ENCODE data around the gene ARHGAP35. TPM values are rescaled to one million over a fixed set of nuclear protein-coding genes. Genes with fewer than 3 reads are reported as not detected.

The ARHGAP35 gene
- total and polyA plus RNA-seq, 2 donors (not counting 3 experiments of a cell fraction or from before 2014, with no cell fraction given): 25.7 to 51.3 TPM

DNA sequence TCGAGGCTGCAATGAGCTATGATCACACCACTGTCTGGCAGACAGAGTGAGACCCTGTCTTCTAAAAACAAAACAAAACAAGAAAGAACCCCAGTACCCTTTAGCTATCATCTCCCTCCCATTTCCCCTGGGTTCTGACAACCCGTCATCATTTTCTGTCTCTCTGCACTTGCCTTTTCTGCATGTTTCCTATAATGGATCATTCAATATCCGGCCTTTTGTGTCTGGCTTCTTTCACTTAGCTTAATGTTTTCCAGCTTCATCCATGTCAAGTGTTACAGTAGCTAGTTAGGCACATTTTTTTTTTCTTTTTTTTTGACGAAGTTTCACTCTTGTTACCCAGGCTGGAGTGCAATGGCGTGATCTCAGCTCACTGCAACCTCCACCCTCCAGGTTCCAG lies 26.7 kb upstream of the ARHGAP35 start:
- peaks cover 3% of the 10 kb centered on the region for H3K4me1 ChIP-seq (ENCODE audit: control insufficient read depth, extremely low read depth, insufficient read depth, low read length)
- H4K20me1 ChIP-seq (replicated peaks; ENCODE audit: control insufficient read depth, extremely low read depth, insufficient read depth, low read length): no peaks in the 10 kb centered on the region
- H3K27ac ChIP-seq (ENCODE audit: insufficient read depth, low read depth, low read length): no peak overlapping the region
- H3K27me3 ChIP-seq (ENCODE audit: control insufficient read depth in 2 of 2, insufficient read depth in 2 of 2, low read length in 2 of 2): no peaks in the 10 kb centered on the region
- ChIA-PET CTCF (interaction anchor here (0.9 to 1.0 kb wide), 3 partner anchors 65 to 76 kb away, joined by 3 to 7 read pairs (median 3); no protein-coding TSS in a partner anchor), POLR2A (interaction anchor here (0.7 to 0.8 kb wide), 2 partner anchors 46 to 1422 kb away, joined by 3 to 4 read pairs; partner anchors contain the start of gene CARD8)
- no peak for FAIRE-seq
- dilution Hi-C loops (cut with MboI; ENCODE audit: extremely low pct_ligation_motif_present, low sequenced_read_pairs): no loop called here
- peaks cover 0 to 7% of the 10 kb centered on the region in 2 experiments for H3K36me3 ChIP-seq (ENCODE audit: control insufficient read depth in 2 of 2, extremely low read depth in 1 of 2, insufficient read depth in 2 of 2, low read length in 2 of 2)
- no peak overlapping the region for H2AFZ ChIP-seq (ENCODE audit: low read depth, low read length)
- H3K4me3 ChIP-seq (replicated peaks in 1 of 3; ENCODE audit: insufficient read depth in 1 of 3, low read depth in 1 of 3, low read length in 3 of 3): no peak overlapping the region
- intact Hi-C loops (cut with micrococcal nuclease): no loop called here
- H3K9me1 ChIP-seq (replicated peaks; ENCODE audit: control insufficient read depth, extremely low read depth, insufficient read depth, low read length): no peaks in the 10 kb centered on the region
- H3K4me2 ChIP-seq (ENCODE audit: insufficient read depth, low read length): no peak overlapping the region
- H3K9me3 ChIP-seq (replicated peaks; ENCODE audit: control insufficient read depth, insufficient read depth, low read length): no peaks in the 10 kb centered on the region
- no peaks in the 10 kb centered on the region for H3K79me2 ChIP-seq (ENCODE audit: control insufficient read depth, insufficient read depth, low read length)
- BruUV-seq (replicated peaks): no TSS peak
- DNase-seq (ENCODE audit: low read depth, low spot score): no peak
- H3K9ac ChIP-seq (replicated peaks; ENCODE audit: extremely low read depth, insufficient read depth, low read length): no peak overlapping the region
- TF ChIP-seq MYC (IDR thresholded peaks at IDR 0.05; ENCODE audit: low read depth, low read length) (no peak), EZH2 (IDR thresholded peaks at IDR 0.05; ENCODE audit: borderline replicate concordance, low read depth, low read length, severe bottlenecking) (no peak), MAX (IDR thresholded peaks at IDR 0.05; ENCODE audit: insufficient read depth, insufficient read length) (no peak), POLR2AphosphoS5 (IDR thresholded peaks at IDR 0.05; ENCODE audit: insufficient read depth, low read depth, low read length) (no peak), CTCF (IDR thresholded peaks at IDR 0.05; ENCODE audit: extremely low read depth in 1 of 2, insufficient read depth in 1 of 2, low read depth in 1 of 2, low read length in 2 of 2) (no peak), POLR2A (IDR thresholded peaks at IDR 0.05; ENCODE audit: low read depth, low read length) (no peak), FOS (IDR thresholded peaks at IDR 0.05; ENCODE audit: borderline replicate concordance, insufficient read depth, low read length) (no peak), GATA2 (IDR thresholded peaks at IDR 0.05; ENCODE audit: insufficient read depth, insufficient read length, low read depth, low read length) (no peak), JUN (IDR thresholded peaks at IDR 0.05; ENCODE audit: borderline replicate concordance, insufficient read depth, insufficient read length, low read depth) (no peak)
